ENCODE measurements around the gene NAP1L1.

Gene NAP1L1, protein sequence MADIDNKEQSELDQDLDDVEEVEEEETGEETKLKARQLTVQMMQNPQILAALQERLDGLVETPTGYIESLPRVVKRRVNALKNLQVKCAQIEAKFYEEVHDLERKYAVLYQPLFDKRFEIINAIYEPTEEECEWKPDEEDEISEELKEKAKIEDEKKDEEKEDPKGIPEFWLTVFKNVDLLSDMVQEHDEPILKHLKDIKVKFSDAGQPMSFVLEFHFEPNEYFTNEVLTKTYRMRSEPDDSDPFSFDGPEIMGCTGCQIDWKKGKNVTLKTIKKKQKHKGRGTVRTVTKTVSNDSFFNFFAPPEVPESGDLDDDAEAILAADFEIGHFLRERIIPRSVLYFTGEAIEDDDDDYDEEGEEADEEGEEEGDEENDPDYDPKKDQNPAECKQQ

DNA sequence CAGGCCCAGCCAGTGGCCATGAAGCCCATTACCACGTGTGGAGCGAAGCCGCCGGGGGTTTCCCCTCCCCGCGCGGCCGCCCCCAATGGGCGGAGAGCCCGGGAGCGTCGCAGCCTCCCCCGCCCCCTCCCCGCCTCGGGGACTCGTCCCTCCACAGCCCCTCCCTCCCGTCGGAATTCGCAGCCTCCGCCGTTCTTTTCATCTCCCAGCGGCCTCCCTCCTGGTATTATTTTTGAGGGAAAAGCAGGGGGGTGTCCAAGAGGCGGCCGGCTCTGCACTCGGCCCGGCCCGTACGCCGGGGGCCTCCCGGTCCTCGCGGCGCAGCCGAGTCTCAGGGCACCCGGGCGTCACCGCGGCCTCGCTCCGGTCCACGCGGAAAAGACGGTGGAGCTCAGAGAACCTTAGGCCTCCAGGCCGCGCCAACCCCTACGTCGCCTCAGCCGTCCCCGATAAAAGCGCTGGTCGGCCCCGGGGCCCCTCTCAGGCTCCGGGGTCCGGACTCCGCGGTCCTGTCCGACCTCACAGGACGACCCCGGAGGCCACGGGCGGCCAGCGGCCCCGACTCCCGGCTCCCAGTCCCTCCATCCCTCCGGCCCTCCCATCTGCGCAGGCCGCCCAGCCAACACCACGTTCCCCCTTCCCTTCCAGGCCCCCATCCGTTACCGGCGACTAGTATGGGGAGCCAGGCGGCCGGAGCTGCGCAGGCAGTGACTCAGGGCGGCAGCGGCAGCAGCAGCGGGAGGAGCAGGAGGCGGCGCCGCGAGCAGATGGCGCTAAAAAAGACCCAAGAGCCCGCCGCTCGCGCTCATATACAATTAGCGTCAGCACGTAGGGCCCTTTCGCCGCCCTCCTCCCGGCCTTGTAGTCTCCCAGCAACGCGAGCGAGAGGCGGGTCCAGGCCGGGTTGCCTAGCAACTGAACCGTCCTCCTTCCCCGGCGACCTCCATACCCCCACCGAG, at the start of gene NAP1L1:
NAP1L1 (minus strand) TSS at position 782 of the 959 bp plus-strand sequence. CDS start 10,466 bp downstream, outside the sequence.
- DNase-seq: peak; percentile 100

DNA sequence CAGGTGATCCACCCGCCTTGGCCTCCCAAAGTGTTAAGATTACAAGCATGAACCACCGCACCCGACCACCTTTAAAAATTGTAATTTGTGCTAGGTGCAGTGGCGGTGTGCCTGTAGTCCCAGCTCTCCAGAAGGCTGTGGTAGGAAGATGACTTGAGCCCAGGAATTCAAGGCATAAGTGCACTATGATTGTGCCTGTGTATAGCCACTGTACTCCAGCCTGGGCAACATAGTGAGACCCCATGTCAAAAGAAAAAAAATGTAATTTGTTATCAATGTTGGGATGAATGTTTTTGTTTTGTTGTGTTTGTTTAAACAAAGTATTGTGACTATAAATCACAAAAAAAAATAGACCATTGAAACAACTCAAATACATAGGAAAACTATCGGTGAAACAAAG, 43.1 kb upstream of the NAP1L1 start:
- DNase-seq: no peak

DNA sequence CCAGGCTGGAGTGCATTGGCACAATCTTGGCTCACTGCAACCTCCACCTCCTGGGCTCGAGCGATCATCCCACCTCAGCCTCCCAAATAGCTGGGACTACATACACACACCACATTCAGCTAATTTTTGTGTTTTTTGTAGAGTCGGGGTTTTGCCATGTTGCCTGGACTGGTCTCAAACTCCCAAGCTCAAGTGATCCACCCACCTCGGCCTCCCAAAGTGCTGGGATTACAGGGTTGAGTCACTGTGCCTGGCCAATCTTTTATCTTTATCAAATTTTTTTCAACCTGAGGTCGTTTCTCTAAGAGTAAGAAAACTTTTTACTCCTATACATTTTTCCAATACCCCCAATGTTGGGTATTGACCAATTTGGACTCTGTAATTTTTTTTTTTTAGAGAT, 40.0 kb upstream of the NAP1L1 start:
- DNase-seq: no peak

DNA sequence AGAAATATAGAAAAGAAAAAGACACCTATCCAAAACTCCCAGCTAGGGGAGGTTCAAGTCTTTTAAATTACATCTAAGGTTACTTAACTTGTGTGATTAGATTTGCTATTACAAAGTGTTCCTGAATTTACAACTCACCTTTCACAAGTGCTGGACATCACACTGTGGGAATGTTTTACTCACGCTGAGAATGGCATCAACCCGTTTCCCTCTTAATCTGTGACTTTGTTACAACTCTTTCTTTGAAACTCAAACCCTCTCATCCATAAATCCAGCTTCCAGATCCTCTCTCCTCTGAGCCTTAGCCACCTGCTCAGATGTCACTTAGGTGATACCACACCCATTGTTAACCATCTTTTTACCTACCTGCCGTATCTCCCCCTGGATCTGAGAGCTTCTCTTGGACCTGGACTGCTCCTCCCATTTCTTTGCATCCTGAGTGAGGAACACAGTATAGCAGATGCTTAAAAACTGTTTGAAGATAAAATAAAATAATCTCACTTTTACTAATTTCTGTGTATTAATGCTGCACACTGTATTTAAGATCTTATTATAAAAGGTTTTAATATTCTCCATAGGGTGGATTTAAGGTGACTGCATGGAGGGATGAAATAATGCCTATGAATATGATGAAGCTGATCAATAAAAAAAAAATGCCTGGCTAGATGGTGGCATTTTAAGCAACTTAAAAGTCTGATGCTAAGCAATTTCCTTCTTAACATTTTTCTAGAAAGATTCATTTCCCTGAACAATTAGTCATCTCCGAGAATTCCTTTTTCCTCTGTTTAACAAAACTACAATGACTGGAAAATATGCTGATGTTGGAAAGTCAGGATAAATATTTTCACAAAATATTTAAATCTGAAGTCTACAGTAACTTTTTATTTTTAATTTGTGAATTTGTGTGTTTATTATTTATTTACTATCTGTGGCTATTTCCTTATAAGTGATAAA, 39.1 kb upstream of the NAP1L1 start:
- DNase-seq: peak; percentile 15

DNA sequence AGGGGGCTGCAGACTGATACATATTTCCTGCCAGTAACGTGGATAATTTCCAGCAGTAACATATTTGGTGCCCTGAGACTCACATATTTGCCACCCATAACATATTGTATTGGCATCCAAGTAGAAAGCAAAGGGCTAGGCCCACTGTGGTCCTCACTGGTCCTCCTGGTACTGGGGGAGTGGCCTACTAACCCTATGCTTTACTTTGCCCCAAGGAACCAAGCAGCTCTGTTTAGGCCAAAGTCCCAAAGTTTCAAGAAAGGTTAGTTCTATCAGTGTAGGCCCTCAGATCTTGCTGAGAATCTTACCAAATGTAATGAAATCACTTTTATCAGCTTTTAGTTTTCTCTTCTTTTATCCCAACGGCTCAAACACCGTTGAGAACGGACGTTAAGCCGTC, 35.4 kb upstream of the NAP1L1 start:
- DNase-seq: no peak

DNA sequence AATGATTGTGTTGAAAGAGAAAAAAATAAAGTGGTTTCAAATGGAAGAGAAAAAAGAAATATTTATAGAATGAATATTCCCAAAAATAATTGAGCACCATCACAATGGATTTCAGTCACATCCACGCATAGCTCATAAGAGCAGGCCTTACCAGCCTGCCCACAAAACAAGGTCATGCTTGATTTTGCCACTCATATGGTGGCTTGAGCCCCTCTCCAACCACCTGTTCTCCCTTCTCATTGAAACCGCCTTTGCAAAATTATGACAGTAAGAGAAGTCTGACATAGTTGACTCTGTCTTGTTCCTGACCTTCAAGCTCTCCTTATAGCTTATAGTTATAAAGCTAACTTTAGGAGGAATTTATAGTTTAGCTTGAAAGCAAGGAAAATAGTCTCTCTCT, 33.3 kb upstream of the NAP1L1 start:
- DNase-seq: no peak

DNA sequence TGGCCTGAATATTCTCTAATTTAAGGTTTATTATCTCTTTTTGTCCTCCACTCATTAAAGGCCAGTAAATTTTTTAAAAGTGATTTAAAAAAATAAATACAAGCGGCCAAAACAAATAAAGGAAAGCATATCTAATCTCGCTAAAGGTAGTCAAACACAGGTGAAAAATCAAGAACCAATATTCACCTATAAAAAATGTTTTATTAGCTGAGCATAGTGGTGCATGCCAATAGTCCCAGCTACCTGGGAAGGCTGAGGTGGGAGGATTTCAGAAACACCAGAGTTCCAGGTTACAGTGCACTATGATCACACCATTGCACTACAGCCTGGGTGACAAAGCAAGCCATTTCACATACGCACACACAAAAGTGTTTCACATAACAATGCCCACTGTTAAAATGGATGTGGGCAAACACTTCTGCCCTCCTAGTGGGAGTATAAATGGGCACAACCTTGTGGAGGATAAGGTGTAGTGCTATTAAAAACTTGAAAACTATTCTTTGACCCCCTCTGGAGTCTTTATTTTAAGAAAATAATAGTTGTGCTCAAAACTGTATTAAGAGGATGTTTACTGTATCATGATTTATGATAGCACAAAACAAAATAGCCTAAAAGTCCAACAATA, 32.7 kb upstream of the NAP1L1 start:
- no peak for DNase-seq

DNA sequence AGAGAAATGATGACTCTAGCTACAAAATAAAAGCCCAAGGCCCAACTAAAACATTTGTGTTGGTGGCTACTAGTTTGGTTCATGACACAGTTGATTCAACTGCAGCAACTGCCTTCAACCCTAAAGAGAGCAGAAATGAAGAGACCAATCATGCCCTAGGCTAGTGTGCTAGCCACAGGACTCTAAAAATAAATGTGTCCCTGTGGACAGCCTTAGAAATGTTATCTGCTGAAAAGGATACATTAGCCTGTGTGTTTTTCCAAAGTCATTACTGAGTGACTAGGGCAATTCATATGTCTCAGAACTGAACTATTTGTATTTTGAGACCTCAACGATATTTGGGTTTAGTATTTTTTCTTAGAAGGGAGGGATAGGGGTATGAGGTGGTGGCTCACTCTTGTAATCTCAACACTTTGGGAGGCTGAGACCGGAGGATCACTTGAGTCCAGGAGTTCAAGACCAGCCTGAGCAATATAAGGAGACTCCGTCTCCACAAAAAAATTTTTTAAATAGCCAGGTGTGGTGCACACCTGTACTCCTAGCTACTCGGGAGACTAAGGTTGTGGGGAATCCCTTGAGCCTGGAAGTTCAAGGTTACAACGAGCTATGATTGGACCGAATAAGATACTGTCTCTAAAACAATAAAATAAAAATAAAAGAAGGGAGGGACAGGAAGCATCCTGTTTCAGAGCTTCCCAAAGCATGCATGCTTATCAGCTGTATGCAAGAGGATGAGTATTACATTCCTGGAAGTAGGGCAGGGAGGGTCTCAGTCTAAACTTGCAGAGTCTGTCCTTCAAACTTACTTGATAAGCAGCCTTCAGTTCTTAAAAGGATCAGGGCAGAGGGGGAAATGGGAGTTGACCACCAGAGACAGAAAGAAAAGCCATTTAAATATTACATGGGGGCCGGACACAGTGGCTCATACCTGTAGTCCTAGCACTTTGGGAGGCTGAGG, 29.6 kb upstream of the NAP1L1 start:
- DNase-seq: no peak

DNA sequence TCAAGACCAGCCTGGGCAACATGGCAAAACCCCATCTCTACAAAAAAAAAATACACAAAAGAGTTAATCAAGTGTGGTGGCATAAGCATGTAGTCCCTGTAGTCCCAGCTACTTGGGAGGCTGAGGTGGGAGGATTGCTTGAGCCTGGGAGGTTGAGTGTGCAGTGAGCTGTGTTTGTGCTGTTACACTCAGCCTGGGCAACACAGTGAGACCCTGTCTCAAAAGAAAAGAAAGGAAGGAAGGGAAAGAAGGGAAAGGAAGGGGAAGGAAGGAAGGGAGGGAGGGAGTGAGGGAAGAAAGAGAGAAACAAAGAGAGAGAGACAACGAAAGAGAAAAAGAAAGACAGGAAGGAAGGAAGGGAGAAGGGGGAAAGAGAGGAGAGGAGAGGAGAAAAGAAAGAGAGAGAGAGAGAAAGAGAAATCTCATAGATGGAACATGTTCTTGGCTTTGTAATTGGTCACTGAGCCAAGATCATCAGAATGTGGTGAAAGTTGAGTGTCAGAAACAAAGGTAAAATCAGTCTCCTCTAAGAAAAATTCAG, 26.8 kb upstream of the NAP1L1 start:
- no peak for DNase-seq

DNA sequence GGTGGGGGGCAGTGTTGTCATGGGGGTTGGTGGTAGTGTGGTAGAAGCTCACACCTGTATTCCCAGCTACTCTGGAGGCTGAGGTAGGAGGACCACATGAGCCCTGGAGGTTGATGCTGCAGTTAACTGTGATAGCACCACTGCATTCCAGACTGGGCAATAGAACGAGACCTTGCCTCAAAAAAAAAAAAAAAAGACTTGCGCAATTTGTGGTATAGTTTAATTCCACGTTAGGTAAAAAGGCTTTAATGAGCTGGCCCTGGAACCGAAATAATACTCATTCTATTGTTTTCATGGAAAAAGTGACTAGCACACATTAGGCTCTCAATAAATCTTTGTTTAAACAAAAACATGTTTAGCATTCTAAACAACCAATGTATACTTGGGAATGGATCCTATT, 25.4 kb upstream of the NAP1L1 start:
- no peak for DNase-seq

DNA sequence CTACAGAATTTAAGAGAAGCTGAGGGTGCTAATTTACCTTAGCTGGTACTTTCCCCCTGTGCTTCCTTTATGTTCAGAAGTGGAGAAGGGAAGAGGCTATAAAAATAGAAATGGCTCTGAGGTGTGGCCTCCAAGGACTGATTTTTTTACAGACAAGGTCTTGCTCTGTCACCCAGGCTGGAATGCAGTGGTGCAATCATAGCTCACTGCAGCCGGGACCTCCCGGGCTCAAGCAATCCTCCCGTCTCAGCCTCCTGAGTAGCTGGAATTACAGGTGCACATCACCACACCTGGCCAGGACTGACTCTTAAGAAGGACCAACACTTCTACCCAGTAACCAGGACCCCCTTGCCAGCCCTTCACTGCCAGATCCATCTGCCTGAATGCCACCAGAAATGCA, 23.9 kb upstream of the NAP1L1 start:
- DNase-seq: no peak

DNA sequence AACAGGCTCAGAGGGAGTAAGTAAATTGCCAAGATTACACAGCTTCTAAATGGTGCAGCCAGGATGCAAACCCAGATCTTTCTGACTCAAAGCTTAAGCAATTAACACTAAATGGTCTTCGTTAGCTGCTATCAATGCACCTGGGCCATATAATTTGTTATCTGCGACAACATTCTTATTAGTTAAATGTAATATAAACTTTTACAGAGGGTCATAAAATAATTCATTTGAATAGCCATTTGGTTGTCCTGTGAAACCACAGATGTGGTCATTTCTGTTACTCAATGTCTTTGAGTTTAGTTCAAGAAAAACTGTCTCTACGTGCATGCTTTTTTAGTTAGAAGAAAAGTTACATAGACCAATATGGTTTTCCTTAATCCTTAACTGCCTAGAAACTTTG, 22.1 kb upstream of the NAP1L1 start:
- no peak for DNase-seq

DNA sequence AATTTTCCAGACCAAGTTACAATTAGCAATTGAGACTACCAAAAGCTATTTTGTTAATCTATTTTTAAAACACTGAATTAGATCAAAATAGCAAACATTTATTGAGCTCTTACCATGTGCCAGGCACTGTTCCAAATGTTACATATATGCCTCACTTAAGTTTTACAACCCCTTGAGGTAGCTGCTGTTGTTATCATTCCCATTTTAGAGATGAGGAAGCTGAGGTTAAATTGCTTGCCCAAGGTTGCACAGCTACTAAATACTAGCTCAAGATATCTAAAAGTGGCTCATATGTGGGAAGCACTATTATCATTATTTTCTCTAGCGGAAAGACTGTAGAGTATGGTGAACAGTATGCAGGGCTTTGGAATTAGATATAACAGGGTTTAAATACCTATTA, 19.5 kb upstream of the NAP1L1 start:
- DNase-seq: no peak

DNA sequence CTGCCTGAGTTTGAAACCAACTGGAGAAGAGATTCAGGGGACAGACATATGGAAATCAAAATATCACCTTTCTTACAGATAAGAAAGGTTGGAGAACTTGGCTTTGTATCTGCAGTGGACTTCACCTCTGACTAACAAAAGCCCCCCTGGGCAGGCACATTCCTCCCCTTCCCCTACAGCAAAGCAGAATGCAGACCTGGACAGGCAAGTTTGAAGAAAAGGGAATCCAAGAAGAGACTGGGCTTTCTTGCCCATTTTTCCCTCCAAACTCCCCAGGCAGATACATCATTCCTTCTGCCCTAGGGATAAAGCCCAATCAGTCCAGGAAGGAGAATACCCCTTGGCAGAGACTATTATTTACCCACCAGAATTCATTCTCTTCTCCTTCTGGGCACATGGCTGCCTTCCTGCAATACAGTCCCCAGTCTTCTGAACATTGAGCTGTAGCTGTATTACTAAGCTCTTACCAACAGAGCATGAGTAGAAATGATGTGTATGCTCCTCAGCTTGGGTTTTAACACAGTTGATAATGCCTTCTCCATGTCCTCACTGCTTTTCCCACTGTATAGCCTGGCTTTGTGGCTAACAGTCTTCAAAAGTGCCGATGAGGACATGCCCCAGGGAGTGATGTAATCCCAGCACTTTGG, 17.4 kb upstream of the NAP1L1 start:
- no peak for DNase-seq

DNA sequence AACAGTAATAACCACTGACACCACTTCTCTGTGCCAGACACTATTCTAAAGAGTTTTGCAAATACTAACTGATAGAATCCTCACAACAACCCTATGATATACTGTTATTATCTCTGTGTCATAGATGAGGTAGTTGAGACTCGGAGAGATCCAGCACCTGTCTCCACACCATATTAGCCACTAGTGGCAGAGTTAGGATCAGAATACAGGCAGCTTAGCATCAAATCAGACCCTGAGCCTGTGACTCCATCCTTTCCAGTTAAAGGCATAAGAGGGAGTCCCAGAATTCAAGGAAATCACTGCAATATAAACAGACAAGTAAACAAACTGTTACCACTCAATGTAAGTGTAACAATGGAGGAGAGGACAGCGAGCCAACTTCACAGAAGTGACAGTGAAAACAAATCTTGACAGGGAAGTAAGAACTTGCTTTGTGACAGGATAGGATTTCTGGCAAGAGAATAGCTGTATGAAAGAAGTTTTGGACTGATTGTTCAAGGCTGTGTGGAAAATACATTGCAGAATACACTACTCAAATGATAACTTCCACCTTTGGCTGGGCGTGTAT, 11.7 kb upstream of the NAP1L1 start:
- no peak for DNase-seq

DNA sequence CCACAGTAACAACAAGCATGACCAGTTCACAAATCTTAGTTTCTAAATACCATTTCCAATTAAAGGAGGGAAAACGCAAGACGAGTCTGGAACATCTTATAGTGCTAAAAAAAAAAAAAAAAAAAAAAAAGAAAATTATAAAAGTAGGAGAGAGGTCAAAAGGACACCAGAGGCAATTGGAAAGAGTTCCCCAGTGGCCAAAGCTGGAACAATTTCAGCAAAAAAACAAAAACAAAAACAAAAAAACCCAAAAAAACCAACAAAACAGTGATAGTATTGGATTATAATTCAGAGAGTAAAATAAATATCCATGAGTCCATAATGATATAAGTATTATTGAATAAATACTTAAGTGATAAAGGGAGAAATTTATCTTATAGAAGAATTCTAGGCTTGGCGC, 10.3 kb upstream of the NAP1L1 start:
- DNase-seq: no peak

DNA sequence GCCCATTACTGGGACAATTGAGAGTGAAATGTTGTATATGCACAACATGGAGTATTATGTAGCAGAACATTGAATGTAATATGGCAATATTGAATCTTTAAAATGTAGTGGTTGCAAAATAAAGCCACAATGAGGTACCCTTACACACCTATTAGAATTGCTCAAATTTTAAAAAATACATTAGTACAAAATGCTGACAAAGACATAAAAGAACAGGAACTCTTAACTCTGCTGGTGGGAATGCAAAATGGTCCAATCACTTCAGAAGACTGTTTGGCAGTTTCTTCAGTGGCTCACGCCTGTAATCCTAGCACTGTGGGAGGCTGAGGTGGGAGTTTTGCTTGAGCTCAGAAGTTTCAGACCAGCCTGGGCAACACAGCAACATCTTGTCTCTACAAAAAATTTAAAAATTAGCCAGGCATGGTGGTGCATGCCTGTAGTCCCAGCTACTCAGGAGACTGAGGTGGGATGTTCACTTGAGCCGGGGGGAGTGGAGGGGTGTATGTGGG, 6.8 kb upstream of the NAP1L1 start:
- no peak for DNase-seq

DNA sequence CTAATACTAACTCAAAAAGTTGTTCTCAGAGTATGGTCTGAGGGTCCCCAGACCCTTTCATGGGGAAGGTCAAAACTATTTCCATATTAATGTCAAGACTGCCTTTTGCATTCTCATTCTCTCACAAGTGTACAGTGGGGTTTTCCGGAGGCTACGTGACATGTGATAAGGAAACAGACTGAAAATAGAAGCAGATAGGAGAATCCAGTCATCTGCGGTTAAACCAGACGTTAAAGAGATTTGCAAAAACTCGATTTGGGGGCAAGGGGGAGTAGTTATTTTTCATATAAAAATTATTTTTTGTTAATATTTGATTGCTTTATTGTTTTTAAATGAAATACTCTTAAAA, 1.0 kb upstream of the NAP1L1 start:
- peak; percentile 33 for DNase-seq

DNA sequence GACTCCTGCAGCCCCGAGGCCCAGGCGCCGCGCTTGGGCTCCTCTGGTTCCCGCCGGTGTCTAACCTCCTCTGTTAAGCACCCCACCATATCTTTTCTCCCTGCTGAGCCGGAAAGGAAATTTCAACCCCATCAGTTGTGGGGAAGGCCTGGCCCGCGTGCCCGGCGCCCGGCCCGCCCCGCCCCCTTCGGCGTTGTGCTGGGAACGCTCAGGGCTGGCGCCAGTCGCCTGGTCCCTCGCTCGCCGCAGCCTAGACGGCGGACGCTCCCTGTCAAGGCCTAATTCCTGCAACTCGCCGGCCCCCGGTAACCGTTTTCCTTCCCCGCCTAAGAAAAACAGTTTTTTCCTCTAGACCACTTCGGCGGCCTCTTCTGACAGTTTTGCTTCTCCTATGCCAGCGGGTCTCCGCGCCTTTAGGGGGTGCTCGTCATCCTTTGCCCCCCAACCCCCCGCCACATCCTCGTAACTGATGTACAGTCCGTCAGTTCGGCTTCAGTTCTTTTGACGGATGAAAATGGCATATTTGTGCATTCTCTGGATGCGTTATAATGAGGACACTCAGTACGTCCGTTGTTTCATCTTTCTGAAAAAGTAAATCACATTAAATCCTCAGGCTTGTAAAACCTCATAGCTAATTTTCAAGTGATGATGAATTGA, 506 bp upstream of the NAP1L1 start:
- peak; percentile 91 for DNase-seq

Measured in NCI-H82 (cell line).